TTC549 (cell line): Measurements from ENCODE around the gene RAF1.
A peak's percentile ranks its signal among the peaks of the same experiment; 100 is the strongest.
"Not testable (repeated sequence)": the region's sequence is repeated elsewhere in the genome, so short reads cannot be mapped to it uniquely, and the experiment has no call there.

Experiments used
- FAIRE-seq: peaks from 2 replicates; lab custom pipeline; 2012; peaks lifted over from hg19 to GRCh38; lab: Jason Lieb, UNC

RAF1 gene

GRCh38 chr3:12663936-12664908 lies at the start of gene RAF1:
Gene RAF1 (minus strand): TSS chr3:12664117. CDS start chr3:12618721, 45,396 bp downstream.
- FAIRE-seq = peak; percentile 58

- FAIRE-seq = no peak
These were observed 46.1 kb upstream of the RAF1 start for GRCh38 chr3:12710062-12710461.

- FAIRE-seq = no peak
These were observed 45.4 kb upstream of the RAF1 start for GRCh38 chr3:12709334-12709733.

- no peak for FAIRE-seq
These were observed 44.8 kb upstream of the RAF1 start for GRCh38 chr3:12708584-12709192.

GRCh38 chr3:12707449-12707848 lies 43.5 kb upstream of the RAF1 start:
- FAIRE-seq = no peak

GRCh38 chr3:12706504-12707253 lies 42.8 kb upstream of the RAF1 start:
- peak; percentile 9 for FAIRE-seq

GRCh38 chr3:12705981-12706380 lies 42.1 kb upstream of the RAF1 start:
- FAIRE-seq = no peak

- no peak for FAIRE-seq
These were observed 41.5 kb upstream of the RAF1 start for GRCh38 chr3:12705374-12705926.

GRCh38 chr3:12702501-12702900 lies 38.6 kb upstream of the RAF1 start:
- no peak for FAIRE-seq

GRCh38 chr3:12701601-12702000 lies 37.7 kb upstream of the RAF1 start:
- FAIRE-seq = not testable (repeated sequence)

GRCh38 chr3:12700800-12701199 lies 36.9 kb upstream of the RAF1 start:
- no peak for FAIRE-seq

- no peak for FAIRE-seq
These were observed 32.0 kb upstream of the RAF1 start for GRCh38 chr3:12695916-12696315.

GRCh38 chr3:12695112-12695511 lies 31.2 kb upstream of the RAF1 start:
- no peak for FAIRE-seq

GRCh38 chr3:12692444-12692843 lies 28.5 kb upstream of the RAF1 start:
- no peak for FAIRE-seq

- no peak for FAIRE-seq
These were observed 26.2 kb upstream of the RAF1 start for GRCh38 chr3:12689997-12690711.

- no peak for FAIRE-seq
These were observed 24.0 kb upstream of the RAF1 start for GRCh38 chr3:12687948-12688347.

GRCh38 chr3:12686096-12686495 lies 22.2 kb upstream of the RAF1 start:
- FAIRE-seq = no peak

GRCh38 chr3:12681943-12682390 lies 18.1 kb upstream of the RAF1 start:
- FAIRE-seq = no peak

- no peak for FAIRE-seq
These were observed 17.4 kb upstream of the RAF1 start for GRCh38 chr3:12681089-12681942.

GRCh38 chr3:12679468-12679867 lies 15.6 kb upstream of the RAF1 start:
- FAIRE-seq = no peak

- FAIRE-seq = no peak
These were observed 13.7 kb upstream of the RAF1 start for GRCh38 chr3:12677616-12678015.
